Caco-2 (cell line): ENCODE results near the gene NDUFC1. TPM values are rescaled to one million over a fixed set of nuclear protein-coding genes. Genes with fewer than 3 reads are reported as not detected.
A peak's percentile ranks its signal among the peaks of the same experiment; 100 is the strongest.

Source experiments
- BruUV-seq: library from RNA; stranded (reverse); fragments of 400-500 nt; replicated peaks from 2 replicates; lab custom pipeline; 2021; lab: Mats Ljungman, UMichigan
- CTCF ChIA-PET: fragments of 300-600 bp; sonication (Branson Sonifier 250); formaldehyde crosslinking; loops from one replicate; lab custom pipeline; 2022; ENCODE audit warnings: antibody characterized with exemption; lab: Charles Lee
- POLR2A ChIA-PET: fragments of 300-600 bp; sonication (Branson Sonifier 250); formaldehyde crosslinking; loops from one replicate; lab custom pipeline; 2022; ENCODE audit warnings: antibody characterized with exemption; lab: Charles Lee
- DNase-seq, 2 experiments: peaks; one replicate each; pipeline versions ENCODE4 v3.0.0 to v3.0.0-alpha.2; 2020 to 2022
- H3K27me3 ChIP-seq: replicated peaks from 2 replicates; pipeline ENCODE4 v1.6.0; 2011; ENCODE audit warnings: low read length; ENCODE audit not compliant: control insufficient read depth, insufficient read depth
- H3K36me3 ChIP-seq: 2 replicates; pipeline ENCODE4 v1.5.1; 2011; ENCODE audit warnings: low read length; ENCODE audit not compliant: control insufficient read depth, insufficient read depth
- H3K4me1 ChIP-seq: fragments of 250-450 bp; sonication (Bioruptor Pico); 2 replicates; pipeline ENCODE4 v1.5.1; 2020; ENCODE audit warnings: mild to moderate bottlenecking
- H3K4me3 ChIP-seq: 2 replicates; pipeline ENCODE4 v1.5.1; 2011; ENCODE audit warnings: low read depth, mild to moderate bottlenecking, control low read depth, low read length
- H3K9me3 ChIP-seq: fragments of 250-450 bp; sonication (Bioruptor Pico); 2 replicates; pipeline ENCODE4 v1.5.1; 2020; ENCODE audit warnings: mild to moderate bottlenecking, moderate library complexity
- H3K27ac Mint-ChIP-seq: one replicate; pipeline ENCODE4 v1.8.0; 2022; ENCODE audit warnings: mixed read lengths; ENCODE audit not compliant: unreplicated experiment
- H3K27me3 Mint-ChIP-seq: one replicate; pipeline ENCODE4 v1.8.0; 2022; ENCODE audit warnings: mixed read lengths; ENCODE audit not compliant: insufficient read depth, unreplicated experiment
- H3K36me3 Mint-ChIP-seq: one replicate; pipeline ENCODE4 v1.8.0; 2022; ENCODE audit warnings: mild to moderate bottlenecking, mixed read lengths; ENCODE audit not compliant: insufficient read depth, unreplicated experiment
- H3K4me1 Mint-ChIP-seq: one replicate; pipeline ENCODE4 v1.8.0; 2022; ENCODE audit warnings: low read depth, mixed read lengths; ENCODE audit not compliant: unreplicated experiment
- H3K4me3 Mint-ChIP-seq: one replicate; pipeline ENCODE4 v1.8.0; 2022; ENCODE audit warnings: mild to moderate bottlenecking, moderate library complexity, mixed read lengths; ENCODE audit not compliant: unreplicated experiment
- H3K9me3 Mint-ChIP-seq: one replicate; pipeline ENCODE4 v1.8.0; 2022; ENCODE audit warnings: mixed read lengths; ENCODE audit not compliant: unreplicated experiment
- intact Hi-C: fragments of 100-400 bp; cut with micrococcal nuclease; formaldehyde crosslinking; loops from one replicate; pipeline ENCODE4 v1.10.0; 2022; ENCODE audit not compliant: unreplicated experiment
- total RNA-seq: library from RNA; stranded (reverse); gene quantifications from 2 replicates; pipeline ENCODE4 v1.2.3, GENCODE V29; 2022
- TF ChIP-seq, protein P1 (sequence below), 2 experiments: fragments of 200-600 bp in 1 of 2; IDR thresholded peaks; 1 replicate in 1 of 2; 2 replicates in 1 of 2; pipeline versions ENCODE4 v1.5.1 to v1.8.0; 2011 to 2022; ENCODE audit warnings: antibody characterized with exemption in 1 of 2, control low read depth in 1 of 2, inconsistent platforms in 1 of 2, low read depth in 1 of 2, low read length in 1 of 2, mild to moderate bottlenecking in 1 of 2, moderate library complexity in 1 of 2; ENCODE audit not compliant: insufficient read depth in 1 of 2, severe bottlenecking in 1 of 2, unreplicated experiment in 1 of 2

NDUFC1 gene
- total RNA-seq, 1 experiment from 2014 or later, result 69.4 TPM

DNA sequence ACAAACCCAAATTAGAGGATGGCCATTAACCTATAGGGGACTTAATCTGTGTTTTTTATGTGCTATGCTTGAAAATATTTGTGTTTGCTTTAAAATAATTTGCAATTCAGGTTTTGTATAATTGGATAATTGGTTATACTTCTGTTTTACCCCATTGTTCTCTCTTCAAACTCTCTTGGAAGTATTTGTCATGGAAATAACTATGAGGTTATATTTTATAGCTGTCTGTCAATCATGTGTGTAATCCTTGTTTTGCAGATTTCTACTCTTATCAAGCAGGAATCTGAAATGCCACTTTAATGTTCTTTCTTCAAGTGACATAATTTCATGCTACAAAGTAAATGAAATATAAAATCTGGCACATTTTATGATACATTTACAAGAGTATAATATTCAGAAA lies 15.4 kb upstream of the NDUFC1 start:
- ChIA-PET POLR2A (no interaction called here), CTCF (no interaction called here)
- H3K4me1 Mint-ChIP-seq, result peaks cover 14% of the 10 kb centered on the region

DNA sequence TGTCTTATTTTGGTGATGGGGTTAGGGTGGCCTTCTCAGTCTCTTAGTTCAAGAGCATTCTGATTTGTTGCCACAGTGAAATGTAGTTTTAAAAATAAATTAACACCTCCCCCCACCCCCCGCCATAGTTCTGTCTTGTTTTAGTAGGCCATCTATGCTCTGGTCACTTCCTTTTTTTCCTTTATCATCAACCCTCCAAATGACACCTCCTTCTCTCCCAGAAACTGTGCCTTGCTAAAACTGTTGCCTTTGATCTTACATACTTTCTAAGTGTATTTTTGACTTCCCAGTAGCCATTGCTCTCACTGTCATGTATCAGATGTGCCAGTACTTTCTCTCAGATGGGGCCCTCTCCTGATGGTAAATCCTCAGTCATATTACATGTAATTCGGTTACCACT lies 14.5 kb upstream of the NDUFC1 start:
- peaks cover 10% of the 10 kb centered on the region for H3K36me3 Mint-ChIP-seq
- intact Hi-C loops, result no loop called here
- DNase-seq, result no peak
- H3K27ac Mint-ChIP-seq, result peak overlapping the region; percentile 23
- Histone ChIP-seq H3K4me3 (no peak overlapping the region), H3K27me3 (no peaks in the 10 kb centered on the region), H3K4me1 (peaks cover 6% of the 10 kb centered on the region), H3K9me3 (no peaks in the 10 kb centered on the region), H3K36me3 (no peaks in the 10 kb centered on the region)
- H3K9me3 Mint-ChIP-seq, result peaks cover 11% of the 10 kb centered on the region
- H3K27me3 Mint-ChIP-seq, result no peaks in the 10 kb centered on the region
- no TSS peak for BruUV-seq
- peaks cover 14% of the 10 kb centered on the region for H3K4me1 Mint-ChIP-seq
- CTCF ChIA-PET, result no interaction called here
- TF ChIP-seq, protein P1, sequence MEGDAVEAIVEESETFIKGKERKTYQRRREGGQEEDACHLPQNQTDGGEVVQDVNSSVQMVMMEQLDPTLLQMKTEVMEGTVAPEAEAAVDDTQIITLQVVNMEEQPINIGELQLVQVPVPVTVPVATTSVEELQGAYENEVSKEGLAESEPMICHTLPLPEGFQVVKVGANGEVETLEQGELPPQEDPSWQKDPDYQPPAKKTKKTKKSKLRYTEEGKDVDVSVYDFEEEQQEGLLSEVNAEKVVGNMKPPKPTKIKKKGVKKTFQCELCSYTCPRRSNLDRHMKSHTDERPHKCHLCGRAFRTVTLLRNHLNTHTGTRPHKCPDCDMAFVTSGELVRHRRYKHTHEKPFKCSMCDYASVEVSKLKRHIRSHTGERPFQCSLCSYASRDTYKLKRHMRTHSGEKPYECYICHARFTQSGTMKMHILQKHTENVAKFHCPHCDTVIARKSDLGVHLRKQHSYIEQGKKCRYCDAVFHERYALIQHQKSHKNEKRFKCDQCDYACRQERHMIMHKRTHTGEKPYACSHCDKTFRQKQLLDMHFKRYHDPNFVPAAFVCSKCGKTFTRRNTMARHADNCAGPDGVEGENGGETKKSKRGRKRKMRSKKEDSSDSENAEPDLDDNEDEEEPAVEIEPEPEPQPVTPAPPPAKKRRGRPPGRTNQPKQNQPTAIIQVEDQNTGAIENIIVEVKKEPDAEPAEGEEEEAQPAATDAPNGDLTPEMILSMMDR (IDR thresholded peaks at IDR 0.05; ENCODE audit: insufficient read depth in 1 of 2, low read depth in 1 of 2, low read length in 1 of 2, severe bottlenecking in 1 of 2, unreplicated experiment in 1 of 2), result no peak
- no peak overlapping the region for H3K4me3 Mint-ChIP-seq
- POLR2A ChIA-PET, result no interaction called here

More for the DNA sequence above, 15.4 kb upstream of the NDUFC1 start:
- TF ChIP-seq, protein P1 (IDR thresholded peaks at IDR 0.05; ENCODE audit: insufficient read depth in 1 of 2, low read depth in 1 of 2, low read length in 1 of 2, severe bottlenecking in 1 of 2, unreplicated experiment in 1 of 2), result no peak
- Histone ChIP-seq H3K36me3 (no peaks in the 10 kb centered on the region), H3K9me3 (no peaks in the 10 kb centered on the region), H3K4me3 (no peak overlapping the region), H3K27me3 (no peaks in the 10 kb centered on the region), H3K4me1 (peaks cover 13% of the 10 kb centered on the region)
- Mint-ChIP-seq H3K27me3 (no peaks in the 10 kb centered on the region), H3K9me3 (peaks cover 11% of the 10 kb centered on the region), H3K4me3 (no peak overlapping the region), H3K36me3 (peaks cover 10% of the 10 kb centered on the region), H3K27ac (peak overlapping the region; percentile 23)
- DNase-seq, result no peak
- no TSS peak for BruUV-seq
- intact Hi-C loops, result no loop called here

DNA sequence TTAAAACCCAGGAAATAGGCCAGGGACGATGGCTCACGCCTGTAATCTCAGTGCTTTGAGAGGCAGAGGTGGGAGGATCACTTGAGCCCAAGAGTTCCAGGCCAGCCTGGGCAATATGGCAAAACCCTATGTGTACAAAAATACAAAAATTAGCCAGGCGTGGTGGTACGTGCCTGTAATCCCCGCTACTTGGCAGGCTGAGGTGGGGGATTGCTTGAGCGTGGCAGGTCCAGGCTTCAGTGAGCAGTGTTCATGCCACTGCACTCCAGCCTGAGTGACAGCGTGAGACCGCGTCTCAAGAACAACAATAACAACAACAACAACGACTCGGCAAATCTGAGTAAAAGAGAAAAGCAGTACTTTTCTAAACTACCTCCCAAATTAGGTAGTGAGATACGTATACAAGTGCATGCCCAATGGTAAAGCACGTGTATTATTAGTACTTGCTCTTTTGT lies 13.0 kb upstream of the NDUFC1 start:
- BruUV-seq, result no TSS peak
- ChIA-PET CTCF (no interaction called here), POLR2A (no interaction called here)
- no peak for DNase-seq
- H3K27me3 ChIP-seq, result no peaks in the 10 kb centered on the region
- H3K36me3 Mint-ChIP-seq, result peaks cover 10% of the 10 kb centered on the region
- no peak overlapping the region for H3K4me3 ChIP-seq
- H3K4me1 Mint-ChIP-seq, result peaks cover 14% of the 10 kb centered on the region
- no peaks in the 10 kb centered on the region for H3K36me3 ChIP-seq
- H3K9me3 Mint-ChIP-seq, result peaks cover 11% of the 10 kb centered on the region
- intact Hi-C loops, result no loop called here
- peaks cover 5% of the 10 kb centered on the region; the same call in 1 of the 2 replicates for H3K4me1 ChIP-seq
- no peaks in the 10 kb centered on the region for H3K27me3 Mint-ChIP-seq
- H3K9me3 ChIP-seq, result no peaks in the 10 kb centered on the region
- TF ChIP-seq, protein P1 (IDR thresholded peaks at IDR 0.05; ENCODE audit: insufficient read depth in 1 of 2, low read depth in 1 of 2, low read length in 1 of 2, severe bottlenecking in 1 of 2, unreplicated experiment in 1 of 2), result no peak
- no peak overlapping the region for H3K4me3 Mint-ChIP-seq
- H3K27ac Mint-ChIP-seq, result no peak overlapping the region
